ENCODE data around the gene AMOTL1. TPM values are rescaled to one million over a fixed set of nuclear protein-coding genes. Genes with fewer than 3 reads are reported as not detected.
A peak's percentile ranks its signal among the peaks of the same experiment; 100 is the strongest.

Gene AMOTL1
- total RNA-seq, 1 donor from 2014 or later = 57.2 TPM

DNA sequence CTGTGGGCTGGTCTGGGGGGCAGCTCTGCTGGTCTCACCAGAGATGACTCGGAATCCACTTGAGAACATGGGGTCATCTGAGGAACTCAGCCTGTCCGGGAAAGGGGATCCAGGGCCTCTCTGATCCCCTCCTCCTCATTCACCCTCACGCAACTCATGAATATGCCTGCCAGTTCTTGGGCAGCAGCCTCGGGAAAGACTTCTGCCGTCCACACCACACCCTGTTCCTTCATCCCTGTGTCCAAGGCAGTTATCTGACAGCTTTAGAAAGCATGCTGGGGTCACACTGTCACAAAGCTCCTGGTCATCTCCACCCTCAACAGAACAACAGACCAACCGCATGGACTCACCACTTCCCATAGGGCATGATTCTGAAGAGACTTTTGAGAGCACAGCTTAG lies 88.3 kb downstream of the AMOTL1 start:
- TF ChIP-seq, protein P1, sequence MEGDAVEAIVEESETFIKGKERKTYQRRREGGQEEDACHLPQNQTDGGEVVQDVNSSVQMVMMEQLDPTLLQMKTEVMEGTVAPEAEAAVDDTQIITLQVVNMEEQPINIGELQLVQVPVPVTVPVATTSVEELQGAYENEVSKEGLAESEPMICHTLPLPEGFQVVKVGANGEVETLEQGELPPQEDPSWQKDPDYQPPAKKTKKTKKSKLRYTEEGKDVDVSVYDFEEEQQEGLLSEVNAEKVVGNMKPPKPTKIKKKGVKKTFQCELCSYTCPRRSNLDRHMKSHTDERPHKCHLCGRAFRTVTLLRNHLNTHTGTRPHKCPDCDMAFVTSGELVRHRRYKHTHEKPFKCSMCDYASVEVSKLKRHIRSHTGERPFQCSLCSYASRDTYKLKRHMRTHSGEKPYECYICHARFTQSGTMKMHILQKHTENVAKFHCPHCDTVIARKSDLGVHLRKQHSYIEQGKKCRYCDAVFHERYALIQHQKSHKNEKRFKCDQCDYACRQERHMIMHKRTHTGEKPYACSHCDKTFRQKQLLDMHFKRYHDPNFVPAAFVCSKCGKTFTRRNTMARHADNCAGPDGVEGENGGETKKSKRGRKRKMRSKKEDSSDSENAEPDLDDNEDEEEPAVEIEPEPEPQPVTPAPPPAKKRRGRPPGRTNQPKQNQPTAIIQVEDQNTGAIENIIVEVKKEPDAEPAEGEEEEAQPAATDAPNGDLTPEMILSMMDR (IDR thresholded peaks at IDR 0.05) = no peak
- ATAC-seq = peak in 1 of 2 donors; percentile 11
- Histone ChIP-seq H3K27ac (no peak overlapping the region), H3K36me3 (peaks cover 95% of the 10 kb centered on the region), H3K9me3 (no peaks in the 10 kb centered on the region), H3K4me1 (peaks cover 18% of the 10 kb centered on the region), H3K4me3 (no peak overlapping the region), H3K27me3 (ENCODE audit: low read depth) (no peaks in the 10 kb centered on the region)
- intact Hi-C loops (cut with DNase I) = no loop called here
- no peak for DNase-seq

DNA sequence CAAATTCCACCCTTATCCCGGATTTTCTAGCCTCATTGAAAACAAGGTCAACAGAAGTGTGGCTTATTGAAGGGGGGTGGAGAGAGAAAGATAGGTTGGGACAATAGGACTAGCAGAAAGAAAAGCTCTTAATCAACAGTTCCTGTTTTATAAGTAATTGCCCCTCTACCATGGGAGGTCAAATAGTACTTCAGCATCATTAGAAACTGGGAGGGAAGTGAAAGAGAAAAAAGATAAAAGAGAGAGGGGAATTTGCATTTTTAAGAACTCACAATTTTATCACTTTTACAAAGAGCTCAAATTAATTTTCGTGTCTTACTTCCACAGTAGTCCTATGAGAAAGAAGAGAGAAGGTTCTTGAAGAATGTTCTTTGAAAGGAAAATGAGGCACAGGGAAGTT lies 89.2 kb downstream of the AMOTL1 start:
- TF ChIP-seq, protein P1 (IDR thresholded peaks at IDR 0.05) = no peak
- intact Hi-C loops (cut with DNase I) = no loop called here
- Histone ChIP-seq H3K9me3 (no peaks in the 10 kb centered on the region), H3K36me3 (peaks cover 94% of the 10 kb centered on the region), H3K4me3 (no peak overlapping the region), H3K27me3 (ENCODE audit: low read depth) (no peaks in the 10 kb centered on the region), H3K4me1 (peaks cover 18% of the 10 kb centered on the region), H3K27ac (no peak overlapping the region)
- DNase-seq (no peak), ATAC-seq (no peak)

DNA sequence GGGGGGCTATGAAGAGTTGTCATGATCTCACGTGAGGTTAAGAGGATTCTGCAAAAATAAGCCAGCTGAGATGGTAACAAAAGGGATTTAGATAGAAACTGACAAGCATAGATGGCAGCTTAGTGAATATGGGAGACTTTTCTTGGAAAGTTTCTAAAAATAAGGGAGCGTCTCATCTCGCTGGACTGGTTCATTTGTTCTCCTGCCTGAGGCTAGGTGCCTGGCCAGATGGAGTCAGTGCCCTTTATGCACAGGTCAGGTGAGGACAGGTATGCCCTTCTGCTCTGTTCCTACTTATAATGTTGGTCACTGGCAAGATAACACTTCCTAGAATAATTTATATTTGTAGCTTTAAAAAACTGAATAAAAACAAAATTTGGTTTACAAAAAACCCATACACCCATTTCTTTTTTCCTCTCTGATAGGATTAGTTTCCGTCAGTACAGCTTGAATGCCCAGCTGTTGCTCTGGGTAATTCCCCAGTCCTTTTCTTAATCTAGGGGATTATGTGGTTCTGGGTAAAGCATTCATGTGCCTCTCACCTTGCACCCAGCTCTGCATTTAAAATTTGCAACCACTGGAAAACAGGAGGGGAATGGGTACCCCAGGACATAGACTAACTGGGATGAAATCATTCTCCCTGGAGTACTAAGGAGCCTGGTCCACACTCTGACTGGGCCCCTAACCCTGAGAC lies 90.0 kb downstream of the AMOTL1 start:
- peaks cover 92% of the 10 kb centered on the region for H3K36me3 ChIP-seq
- DNase-seq = no peak
- no peaks in the 10 kb centered on the region for H3K27me3 ChIP-seq (ENCODE audit: low read depth)
- TF ChIP-seq, protein P1 (IDR thresholded peaks at IDR 0.05) = no peak
- peaks cover 18% of the 10 kb centered on the region for H3K4me1 ChIP-seq
- intact Hi-C loops (cut with DNase I) = no loop called here
- H3K4me3 ChIP-seq = no peak overlapping the region
- ATAC-seq = no peak
- no peaks in the 10 kb centered on the region for H3K9me3 ChIP-seq
- no peak overlapping the region for H3K27ac ChIP-seq

DNA sequence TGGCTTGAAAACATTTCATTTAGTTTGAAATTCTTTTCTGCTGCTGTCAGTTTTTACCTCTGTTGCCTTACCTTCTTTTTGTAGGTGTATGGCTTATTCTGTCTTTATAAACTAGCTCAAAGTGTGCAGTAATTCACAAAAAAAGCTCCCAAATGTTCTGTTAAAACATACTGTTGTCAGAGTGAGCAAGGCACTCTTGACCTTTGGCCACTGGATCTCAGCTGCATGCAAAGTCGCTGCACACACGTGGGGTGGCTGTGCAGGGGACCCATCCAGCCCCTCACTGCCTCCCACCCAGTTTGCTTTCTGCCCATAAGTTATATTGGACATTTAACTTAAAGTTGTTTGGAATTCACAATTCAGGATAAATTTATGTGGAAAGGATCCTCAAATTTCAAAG lies 92.2 kb downstream of the AMOTL1 start:
- peaks cover 6% of the 10 kb centered on the region for H3K4me1 ChIP-seq
- H3K36me3 ChIP-seq = peaks cover 91% of the 10 kb centered on the region
- no peaks in the 10 kb centered on the region for H3K9me3 ChIP-seq
- no peaks in the 10 kb centered on the region for H3K27me3 ChIP-seq (ENCODE audit: low read depth)
- H3K4me3 ChIP-seq = no peak overlapping the region
- intact Hi-C loops (cut with DNase I) = no loop called here
- H3K27ac ChIP-seq = no peak overlapping the region
- DNase-seq = no peak
- no peak for ATAC-seq
- TF ChIP-seq, protein P1 (IDR thresholded peaks at IDR 0.05) = no peak

DNA sequence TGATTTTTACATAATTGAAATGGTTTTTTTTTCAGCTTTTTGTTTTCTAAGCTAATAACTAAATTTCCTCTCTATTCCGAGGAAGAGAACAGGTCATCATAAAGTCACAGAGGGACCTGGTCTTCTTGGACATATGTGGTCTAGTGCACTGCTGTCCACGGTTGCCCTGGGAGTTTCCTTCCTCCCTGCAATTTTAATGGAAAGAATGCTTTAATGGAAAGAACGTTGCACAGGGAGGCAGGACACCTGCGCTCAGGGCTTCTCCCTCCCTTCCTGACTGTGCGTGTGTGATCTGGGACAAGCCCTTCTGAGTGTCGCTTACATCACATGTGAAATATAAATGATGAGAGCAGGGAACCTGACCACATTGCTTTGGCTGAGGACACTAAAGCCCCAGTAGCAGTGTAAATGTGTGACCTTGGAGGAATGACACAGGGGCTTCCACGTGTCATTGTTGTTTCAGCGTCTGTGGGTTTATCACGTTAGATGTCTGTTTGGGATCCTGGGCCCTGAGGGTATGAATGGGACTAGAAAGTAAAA lies 93.2 kb downstream of the AMOTL1 start:
- H3K36me3 ChIP-seq = peaks cover 91% of the 10 kb centered on the region
- TF ChIP-seq, protein P1 (IDR thresholded peaks at IDR 0.05) = no peak
- no peak overlapping the region for H3K4me3 ChIP-seq
- no peaks in the 10 kb centered on the region for H3K4me1 ChIP-seq
- no peak for DNase-seq
- no peaks in the 10 kb centered on the region for H3K9me3 ChIP-seq
- no peak for ATAC-seq
- intact Hi-C loops (cut with DNase I) = no loop called here
- H3K27ac ChIP-seq = no peak overlapping the region
- no peaks in the 10 kb centered on the region for H3K27me3 ChIP-seq (ENCODE audit: low read depth)

Data from lower lobe of right lung (tissue), 2 donors.